Measurements from ENCODE around the gene DHODH.
A peak's percentile ranks its signal among the peaks of the same experiment; 100 is the strongest.

The DHODH gene

DNA sequence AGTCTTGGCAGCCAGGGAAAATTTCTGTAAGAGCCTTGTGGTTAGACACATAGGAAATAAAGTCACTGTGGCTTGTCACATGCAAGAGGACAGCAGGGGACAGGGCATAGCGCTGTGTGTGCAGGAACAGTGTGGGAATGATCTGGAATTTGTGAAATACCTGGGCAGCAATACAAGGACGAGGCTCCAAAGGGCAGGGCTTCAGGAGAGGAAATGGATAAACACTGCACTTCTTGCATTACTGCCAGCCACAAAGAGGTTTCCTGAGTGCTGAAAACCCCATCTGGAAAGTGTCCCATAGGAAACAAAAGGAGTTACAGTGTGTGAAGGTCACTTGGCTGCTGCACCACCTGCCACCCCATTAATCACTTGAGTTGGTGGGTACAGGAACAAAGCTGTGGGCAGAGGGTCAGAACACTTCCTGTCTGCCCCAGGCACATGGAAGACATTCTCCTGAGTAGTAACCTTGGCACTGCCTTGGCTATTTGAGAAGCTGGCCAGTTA is 33.7 kb downstream of the DHODH start:
- Histone ChIP-seq H3K4me2 (ENCODE audit: low read length) (no peak overlapping the region), H2AFZ (no peak overlapping the region), H3K27me3 (ENCODE audit: control insufficient read depth, insufficient read depth, low read length) (no peaks in the 10 kb centered on the region), H3K27ac (no peak overlapping the region), H3K9me3 (ENCODE audit: control insufficient read depth, low read length) (no peaks in the 10 kb centered on the region), H3K4me3 (ENCODE audit: low read depth, low read length) (no peak overlapping the region), H3K79me2 (no peaks in the 10 kb centered on the region), H3K36me3 (ENCODE audit: control insufficient read depth, insufficient read depth, low read length) (no peaks in the 10 kb centered on the region), H3K9ac (no peak overlapping the region), H3K4me1 (peaks cover 6% of the 10 kb centered on the region)
- no peak for TF ChIP-seq CTCF (IDR thresholded peaks at IDR 0.05)

DNA sequence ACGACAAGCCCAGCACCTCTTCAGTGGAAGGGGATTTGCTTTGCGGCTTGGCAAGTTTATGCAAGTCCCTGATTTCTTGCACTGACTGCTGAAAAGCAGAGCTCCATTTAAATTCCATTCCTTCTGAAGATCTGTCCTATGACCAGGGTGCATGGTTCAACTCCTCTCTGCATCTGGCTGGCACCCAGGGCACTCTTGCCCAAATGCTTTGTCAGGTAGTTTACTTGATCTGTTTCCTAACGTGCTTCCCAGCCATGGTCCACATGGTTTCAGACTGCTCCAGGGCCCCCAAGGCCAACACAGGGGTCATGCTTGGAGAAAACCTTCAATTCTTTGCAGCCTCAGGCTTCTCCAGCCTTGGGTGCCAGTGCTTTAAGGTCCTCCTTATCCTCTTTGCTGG is 34.5 kb downstream of the DHODH start:
- no peak overlapping the region for H2AFZ ChIP-seq
- no peaks in the 10 kb centered on the region for H3K9me3 ChIP-seq (ENCODE audit: control insufficient read depth, low read length)
- H3K9ac ChIP-seq = no peak overlapping the region
- H3K27ac ChIP-seq = no peak overlapping the region
- H3K36me3 ChIP-seq (ENCODE audit: control insufficient read depth, insufficient read depth, low read length) = no peaks in the 10 kb centered on the region
- no peak overlapping the region for H3K4me2 ChIP-seq (ENCODE audit: low read length)
- H3K79me2 ChIP-seq = no peaks in the 10 kb centered on the region
- no peaks in the 10 kb centered on the region for H3K27me3 ChIP-seq (ENCODE audit: control insufficient read depth, insufficient read depth, low read length)
- TF ChIP-seq CTCF (IDR thresholded peaks at IDR 0.05) = no peak
- no peak overlapping the region for H3K4me3 ChIP-seq (ENCODE audit: low read depth, low read length)
- peaks cover 6% of the 10 kb centered on the region for H3K4me1 ChIP-seq

DNA sequence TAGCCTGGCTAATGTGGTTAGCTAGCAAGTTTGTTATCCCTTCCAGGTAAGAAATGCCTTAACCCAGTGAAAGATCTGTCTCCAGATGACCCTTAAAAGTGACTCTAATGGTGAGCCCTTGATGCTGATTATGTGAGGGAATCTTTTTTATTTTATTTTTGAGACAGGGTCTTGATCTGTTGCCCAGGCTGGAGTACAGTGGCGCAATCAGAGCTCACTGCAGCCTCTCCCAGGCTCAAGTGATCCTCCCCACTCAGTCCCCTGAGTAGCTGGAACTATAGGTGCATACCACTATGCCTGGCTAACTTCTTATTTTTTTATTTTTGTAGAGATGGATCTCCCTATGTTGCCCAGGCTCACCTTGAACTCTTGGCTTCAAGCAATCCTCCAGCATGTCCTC is 35.0 kb downstream of the DHODH start:
- Histone ChIP-seq H3K9me3 (ENCODE audit: control insufficient read depth, low read length) (no peaks in the 10 kb centered on the region), H3K4me1 (peaks cover 6% of the 10 kb centered on the region), H3K27ac (no peak overlapping the region), H3K27me3 (ENCODE audit: control insufficient read depth, insufficient read depth, low read length) (no peaks in the 10 kb centered on the region), H3K36me3 (ENCODE audit: control insufficient read depth, insufficient read depth, low read length) (no peaks in the 10 kb centered on the region), H3K9ac (no peak overlapping the region), H3K4me3 (ENCODE audit: low read depth, low read length) (no peak overlapping the region), H3K79me2 (no peaks in the 10 kb centered on the region), H2AFZ (no peak overlapping the region), H3K4me2 (ENCODE audit: low read length) (no peak overlapping the region)
- TF ChIP-seq CTCF (IDR thresholded peaks at IDR 0.05) = no peak

DNA sequence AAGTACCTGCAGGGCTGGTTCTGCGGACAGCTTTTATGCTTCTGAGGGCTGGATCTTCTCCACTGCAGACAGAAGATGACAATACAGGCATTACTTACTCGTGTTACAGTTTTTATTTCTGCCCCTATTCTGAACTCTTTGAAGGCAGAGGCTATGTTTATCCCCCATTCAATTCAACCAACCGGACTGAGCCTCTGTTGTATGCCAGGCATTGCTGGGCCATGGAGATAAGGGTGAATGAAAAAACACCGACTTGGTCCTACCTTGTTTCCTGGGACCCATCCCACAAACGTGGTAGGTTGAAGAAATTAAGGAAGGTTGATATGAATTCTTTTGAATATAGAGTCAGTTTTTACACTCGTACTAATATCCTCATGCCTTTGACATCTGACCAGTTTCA is 35.8 kb downstream of the DHODH start:
- Histone ChIP-seq H3K4me3 (ENCODE audit: low read depth, low read length) (no peak overlapping the region), H3K27me3 (ENCODE audit: control insufficient read depth, insufficient read depth, low read length) (no peaks in the 10 kb centered on the region), H3K4me2 (ENCODE audit: low read length) (no peak overlapping the region), H3K4me1 (peaks cover 6% of the 10 kb centered on the region), H3K9me3 (ENCODE audit: control insufficient read depth, low read length) (no peaks in the 10 kb centered on the region), H3K36me3 (ENCODE audit: control insufficient read depth, insufficient read depth, low read length) (no peaks in the 10 kb centered on the region), H3K27ac (peak overlapping the region; percentile 5), H3K9ac (no peak overlapping the region), H2AFZ (peak overlapping the region; percentile 34), H3K79me2 (no peaks in the 10 kb centered on the region)
- no peak for TF ChIP-seq CTCF (IDR thresholded peaks at IDR 0.05)

DNA sequence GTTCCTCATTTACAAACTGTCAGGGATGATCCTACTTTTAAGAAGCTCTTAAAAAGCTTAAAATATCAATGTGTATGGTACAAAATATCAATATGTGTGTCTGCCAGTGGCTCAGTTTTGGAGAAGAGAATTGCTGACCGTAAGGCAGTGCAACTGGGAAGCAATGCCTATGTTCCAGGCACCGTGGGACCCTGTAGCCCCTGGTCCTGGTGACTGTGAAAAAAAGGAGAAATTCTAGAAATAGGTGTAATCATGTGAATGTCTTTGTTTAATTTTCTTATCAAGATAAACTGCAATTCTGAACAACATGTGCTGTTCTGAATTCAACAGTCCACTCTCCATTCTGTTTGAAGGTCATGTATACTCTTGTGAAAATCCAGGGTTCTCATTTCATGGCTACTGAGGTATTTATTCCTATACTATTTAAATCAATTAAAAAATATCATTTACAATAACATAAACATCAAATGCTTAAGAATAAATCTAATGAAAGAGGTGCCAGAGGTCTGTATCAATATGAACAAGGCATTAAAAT is 36.3 kb downstream of the DHODH start:
- no peaks in the 10 kb centered on the region for H3K79me2 ChIP-seq
- no peak overlapping the region for H3K4me3 ChIP-seq (ENCODE audit: low read depth, low read length)
- H3K36me3 ChIP-seq (ENCODE audit: control insufficient read depth, insufficient read depth, low read length) = no peaks in the 10 kb centered on the region
- no peak overlapping the region for H3K4me2 ChIP-seq (ENCODE audit: low read length)
- H3K9ac ChIP-seq = no peak overlapping the region
- no peaks in the 10 kb centered on the region for H3K27me3 ChIP-seq (ENCODE audit: control insufficient read depth, insufficient read depth, low read length)
- H2AFZ ChIP-seq = no peak overlapping the region
- peaks cover 6% of the 10 kb centered on the region for H3K4me1 ChIP-seq
- peak overlapping the region; percentile 5 for H3K27ac ChIP-seq
- H3K9me3 ChIP-seq (ENCODE audit: control insufficient read depth, low read length) = no peaks in the 10 kb centered on the region
- TF ChIP-seq CTCF (IDR thresholded peaks at IDR 0.05) = no peak
